ENCODE measurements around the gene AFAP1L1.

GRCh38 chr5:149389552-149390495, 118.2 kb downstream of the AFAP1L1 start:
- TF ChIP-seq FOXP1 (CRISPR knock-in tag; IDR thresholded peaks at IDR 0.05) (no peak), ZMIZ1 (IDR thresholded peaks at IDR 0.05; ENCODE audit: low read depth in 2 of 2, low read length in 2 of 2) (no peak), HDGF (IDR thresholded peaks at IDR 0.05) (no peak), ZNF639 (CRISPR knock-in tag; conservative IDR thresholded peaks at IDR 0.05 in 1 of 2, IDR thresholded peaks at IDR 0.05 in 1 of 2) (no peak), PML (IDR thresholded peaks at IDR 0.05; ENCODE audit: low read length) (no peak), POLR3G (IDR thresholded peaks at IDR 0.05; ENCODE audit: extremely low read depth, insufficient read length, insufficient replicate concordance) (no peak)

Data from K562 (cell line).